Fibroblast of skin of right biceps (primary cell): Measurements from ENCODE around the gene MED23.
A peak's percentile ranks its signal among the peaks of the same experiment; 100 is the strongest.

ENCODE experiments used
- DNase-seq: peaks from one replicate; pipeline ENCODE4 v3.0.0-alpha.2; 2013

MED23 gene

GRCh38 chr6:131641554-131641953, 13.5 kb upstream of the MED23 start:
- DNase-seq, result no peak

GRCh38 chr6:131640576-131640975, 12.5 kb upstream of the MED23 start:
- DNase-seq, result no peak

DNA sequence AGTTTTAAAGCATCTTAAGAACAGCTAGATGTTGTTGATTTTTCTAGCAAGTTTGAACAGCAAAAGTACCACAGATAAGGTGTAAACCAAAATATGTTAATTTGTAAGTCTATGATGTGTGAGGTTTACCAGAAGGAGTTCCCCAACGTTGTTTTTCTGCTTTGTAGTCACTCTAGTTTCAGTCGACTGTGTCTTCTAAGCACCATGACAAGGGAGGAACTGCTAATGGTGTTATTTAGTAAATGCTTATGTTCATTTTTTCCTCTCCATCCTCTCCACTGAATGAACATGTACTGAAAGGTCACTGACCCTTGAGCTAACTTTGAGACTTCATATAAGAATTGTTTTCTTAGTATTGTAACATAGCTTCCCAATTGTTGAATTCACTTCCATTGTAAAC, 12.1 kb upstream of the MED23 start:
- DNase-seq, result no peak

DNA sequence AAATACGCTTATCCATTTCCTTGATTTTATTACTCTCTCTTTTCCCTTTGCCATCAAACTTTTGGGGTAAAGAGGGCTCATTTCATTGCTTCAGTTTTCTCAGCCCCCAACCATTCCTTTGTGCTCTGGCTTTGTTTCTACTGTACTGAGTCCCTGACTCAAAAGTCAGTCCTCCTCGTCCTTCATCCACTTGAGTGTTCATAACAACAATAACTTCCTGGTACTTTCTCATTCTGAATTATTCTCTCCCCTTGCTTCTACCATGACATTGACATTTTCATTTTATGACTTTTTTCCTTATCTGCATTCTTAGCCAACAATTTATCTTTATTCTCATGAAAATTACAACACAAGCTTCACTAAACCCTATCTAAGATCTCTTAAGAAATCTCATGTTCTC, 10.0 kb upstream of the MED23 start:
- DNase-seq, result no peak

DNA sequence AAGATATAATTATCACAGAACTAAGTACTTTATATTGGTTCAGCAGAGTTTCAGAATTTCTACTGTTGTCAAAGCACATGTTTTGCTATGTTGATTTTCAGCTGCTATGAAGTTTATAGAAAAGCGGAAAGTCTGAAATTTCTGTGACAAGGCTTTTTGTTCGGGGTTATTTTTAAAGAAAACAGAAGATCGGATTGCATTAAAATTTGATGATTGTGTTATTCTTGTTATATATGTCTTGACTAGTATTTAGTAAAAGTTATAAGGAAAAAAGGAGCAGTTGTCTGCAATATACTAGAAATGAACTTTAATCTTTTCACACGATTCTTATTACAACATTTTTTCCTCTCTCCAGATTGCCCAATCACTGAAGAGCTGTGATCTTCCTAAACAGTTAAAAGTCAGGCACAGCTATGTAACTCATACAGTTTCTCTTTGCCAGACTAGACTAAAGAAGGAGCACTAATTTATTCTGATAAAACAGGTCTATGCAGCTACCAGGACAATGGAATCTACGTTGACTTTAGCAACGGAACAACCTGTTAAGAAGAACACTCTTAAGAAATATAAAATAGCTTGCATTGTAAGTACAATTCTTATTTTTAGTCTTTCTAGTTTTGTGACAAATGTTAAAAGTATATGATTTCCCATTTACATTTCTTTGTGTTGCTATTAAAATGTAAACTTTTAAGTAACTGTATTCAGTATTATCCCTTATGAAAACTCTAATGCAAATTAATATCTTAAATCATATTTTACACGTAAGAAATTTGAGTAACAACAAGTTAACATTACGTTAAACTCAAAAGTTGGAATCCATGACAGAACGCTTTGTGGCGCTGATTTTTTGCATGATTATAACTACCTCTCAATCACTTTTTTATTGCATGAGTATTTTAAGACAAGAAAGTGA, 9.1 kb upstream of the MED23 start, which contains the start of gene ENPP3:
ENPP3 (plus strand) TSS at position 423 of the 913 bp plus-strand sequence; CDS start at position 506, 83 bp downstream.
- DNase-seq, result no peak

- DNase-seq, result no peak
Measured at GRCh38 chr6:131635384-131636340, 7.6 kb upstream of the MED23 start.

- no peak for DNase-seq
Measured at GRCh38 chr6:131631625-131632289, 3.7 kb upstream of the MED23 start.

DNA sequence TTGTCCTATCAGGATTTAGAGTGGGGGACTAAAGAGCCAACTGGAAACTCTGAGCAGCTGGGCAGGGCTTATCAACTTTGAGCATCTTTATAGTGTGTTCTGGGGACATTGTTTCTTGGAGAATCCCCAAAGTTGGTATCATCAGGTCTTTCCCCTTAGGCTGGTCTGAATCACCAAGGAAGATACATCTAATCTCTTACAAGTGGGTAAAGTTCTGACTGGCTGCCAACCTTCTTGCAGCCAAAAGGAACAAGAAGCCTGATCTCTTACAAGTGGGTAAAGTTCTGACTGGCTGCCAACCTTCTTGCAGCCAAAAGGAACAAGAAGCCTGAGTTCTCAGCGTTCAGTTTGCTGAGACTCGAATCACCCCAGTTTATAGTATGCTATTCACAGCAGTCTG, 1.6 kb upstream of the MED23 start:
- DNase-seq, result no peak

GRCh38 chr6:131628726-131629125, 684 bp upstream of the MED23 start:
- DNase-seq, result no peak

DNA sequence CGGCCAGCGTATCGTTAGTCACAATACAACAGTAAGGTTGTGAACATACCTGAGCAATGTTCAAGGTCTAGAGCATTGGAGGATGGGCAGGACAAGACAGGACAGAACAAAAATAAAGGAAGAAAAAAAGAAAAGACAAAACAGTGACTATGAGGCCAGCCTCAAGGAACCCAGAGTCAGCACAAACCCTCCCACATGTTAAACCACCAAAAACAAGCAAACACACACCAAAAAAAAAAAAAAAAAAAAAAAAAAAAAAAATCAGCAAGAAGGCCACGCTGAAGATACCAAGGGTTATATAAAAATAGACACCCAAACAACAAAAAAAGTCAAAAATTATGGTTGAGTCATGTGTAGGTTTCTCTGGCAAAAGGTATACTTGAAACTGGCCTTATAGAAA, 12.8 kb downstream of the MED23 start:
- DNase-seq, result no peak

DNA sequence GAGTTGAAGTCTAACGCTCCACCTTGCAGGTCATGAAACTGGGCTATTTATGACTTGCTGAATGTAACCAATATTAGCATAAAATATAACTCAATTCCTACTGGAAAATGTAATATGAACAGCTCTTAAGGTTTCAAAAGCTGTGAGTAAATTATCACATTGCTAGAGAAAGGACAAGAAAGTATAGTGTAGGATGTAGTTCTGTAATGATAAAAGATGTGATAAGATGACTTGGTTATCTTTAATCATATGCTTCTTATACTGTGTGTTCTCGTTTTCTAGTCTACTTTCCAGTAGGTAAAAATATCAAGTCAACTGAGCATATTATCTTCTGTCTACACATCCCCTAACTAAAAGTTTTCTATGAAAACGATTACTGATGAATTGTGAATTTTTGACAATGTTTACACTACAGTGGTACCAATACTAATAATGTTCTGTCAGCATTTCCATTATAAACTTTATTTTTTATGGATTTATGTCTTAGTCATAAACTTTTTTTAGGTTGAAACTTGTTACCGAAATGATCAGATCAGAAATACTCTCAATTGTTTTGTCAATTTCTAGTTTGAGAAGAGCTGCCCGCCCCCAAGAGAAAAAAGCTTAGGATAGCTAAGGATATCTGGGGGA, 14.6 kb downstream of the MED23 start:
- no peak for DNase-seq

GRCh38 chr6:131602781-131603312, 25.2 kb downstream of the MED23 start:
- peak; percentile 84 for DNase-seq

DNA sequence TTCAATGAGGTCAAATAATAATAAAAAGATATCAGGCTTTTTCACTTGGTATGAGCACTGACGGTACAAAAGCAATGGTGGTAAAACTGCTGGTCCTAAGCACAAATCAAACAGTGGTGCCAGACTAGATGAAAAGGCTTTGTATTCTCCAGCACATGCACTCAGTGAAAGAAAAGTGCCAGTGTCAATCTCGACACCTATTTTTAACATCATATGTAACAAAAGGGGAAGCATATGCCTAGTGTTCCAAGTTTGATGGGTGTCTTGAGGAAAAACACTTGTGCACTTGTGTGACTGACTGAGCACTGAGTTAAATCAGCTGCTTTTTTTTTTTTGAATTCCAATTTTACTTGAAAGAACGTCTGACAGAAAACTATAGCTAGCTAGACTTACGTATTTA, 27.3 kb downstream of the MED23 start:
- DNase-seq, result no peak

DNA sequence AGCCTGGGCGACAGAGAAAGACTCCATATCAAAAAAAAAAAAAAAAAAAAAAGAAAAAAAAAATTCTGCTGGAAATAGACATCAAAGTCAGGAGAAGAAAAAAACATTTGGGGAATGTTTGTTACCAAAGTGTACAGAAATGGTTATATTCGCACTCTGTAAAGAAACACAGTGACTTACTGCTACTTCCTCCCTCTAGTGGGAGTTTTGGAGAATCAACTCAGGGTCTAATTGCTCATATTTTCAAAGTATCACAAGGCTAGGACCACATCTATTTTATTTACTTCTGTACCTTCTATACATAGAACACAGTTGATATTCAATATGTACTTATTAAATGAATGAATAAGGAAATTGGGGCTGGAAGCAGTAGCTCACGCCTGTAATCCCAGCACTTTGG, 30.6 kb downstream of the MED23 start:
- DNase-seq, result no peak

DNA sequence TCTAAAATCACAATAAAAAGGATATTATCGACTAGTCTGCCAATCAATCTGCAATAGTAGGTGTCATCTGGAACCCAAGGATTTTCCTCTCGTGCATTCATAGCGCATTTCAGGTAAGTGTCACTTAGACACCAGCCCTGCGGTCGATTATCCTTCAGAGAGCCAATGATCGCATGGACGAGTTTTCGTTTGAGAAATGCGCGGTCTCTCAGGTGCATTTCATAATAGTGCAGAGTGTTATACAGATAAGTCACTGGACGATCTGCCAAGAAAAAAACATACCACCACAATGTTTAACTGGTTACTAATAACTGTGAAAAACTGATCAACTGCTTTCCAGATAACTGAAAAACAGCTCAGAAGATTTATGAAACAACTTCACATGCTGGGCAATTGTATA, 34.0 kb downstream of the MED23 start:
- no peak for DNase-seq

DNA sequence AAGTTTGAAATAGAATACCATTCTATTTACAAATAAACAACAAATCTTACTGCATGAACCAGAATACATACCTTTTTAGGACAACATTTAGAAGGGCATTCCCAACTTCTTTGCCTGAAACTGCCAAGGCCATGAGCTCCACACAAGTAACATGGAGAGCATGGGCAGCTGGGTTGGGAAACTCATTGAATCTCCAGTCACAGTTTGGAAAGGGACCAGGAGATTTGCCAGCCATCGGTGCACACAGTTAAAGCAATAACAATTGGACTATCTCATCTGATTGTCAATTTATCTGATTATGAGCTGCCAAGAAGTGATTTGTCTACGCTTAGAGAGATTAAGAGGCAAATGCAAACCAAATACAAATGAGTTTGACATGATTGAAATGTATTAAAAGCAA, 35.1 kb downstream of the MED23 start:
- no peak for DNase-seq

- no peak for DNase-seq
Measured at GRCh38 chr6:131588643-131589042, 39.4 kb downstream of the MED23 start.

DNA sequence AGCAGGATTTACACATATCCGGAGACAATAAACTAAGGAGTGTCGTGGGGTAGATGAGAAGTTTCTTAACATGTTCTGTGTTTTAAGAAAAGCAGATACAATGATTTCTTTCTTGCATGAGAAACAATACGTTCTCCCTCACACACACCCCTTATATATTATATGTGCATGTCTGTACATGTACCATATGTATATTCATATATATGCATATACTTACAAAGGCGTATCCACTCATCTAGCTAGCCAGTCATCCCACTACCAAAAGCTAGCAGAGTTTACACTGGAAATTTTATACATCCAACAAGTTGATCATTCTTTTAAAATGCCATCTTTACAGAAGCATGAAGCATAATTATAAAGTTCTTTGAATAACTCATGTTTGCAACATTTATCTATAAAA, 40.1 kb downstream of the MED23 start:
- DNase-seq, result no peak

GRCh38 chr6:131586543-131586942, 41.5 kb downstream of the MED23 start:
- no peak for DNase-seq

DNA sequence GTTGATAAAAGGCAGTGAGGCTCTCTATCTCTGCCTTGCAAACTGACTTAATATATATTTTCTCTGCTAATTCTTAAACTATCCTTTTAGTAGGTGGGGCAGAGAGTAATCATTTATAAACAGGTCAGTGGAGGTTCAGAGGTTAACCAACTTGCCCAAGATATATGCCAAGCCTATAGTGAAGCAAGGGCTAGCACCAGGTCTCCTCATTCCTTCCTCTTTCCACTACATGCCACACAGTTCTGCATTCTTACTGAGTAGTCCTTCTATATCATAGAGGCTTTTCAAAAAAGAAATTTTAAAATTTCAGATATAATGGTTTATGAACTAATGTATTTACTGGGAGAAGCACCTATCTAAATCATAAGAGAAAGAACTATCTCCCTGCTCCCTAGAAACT, 46.5 kb downstream of the MED23 start:
- DNase-seq, result no peak

DNA sequence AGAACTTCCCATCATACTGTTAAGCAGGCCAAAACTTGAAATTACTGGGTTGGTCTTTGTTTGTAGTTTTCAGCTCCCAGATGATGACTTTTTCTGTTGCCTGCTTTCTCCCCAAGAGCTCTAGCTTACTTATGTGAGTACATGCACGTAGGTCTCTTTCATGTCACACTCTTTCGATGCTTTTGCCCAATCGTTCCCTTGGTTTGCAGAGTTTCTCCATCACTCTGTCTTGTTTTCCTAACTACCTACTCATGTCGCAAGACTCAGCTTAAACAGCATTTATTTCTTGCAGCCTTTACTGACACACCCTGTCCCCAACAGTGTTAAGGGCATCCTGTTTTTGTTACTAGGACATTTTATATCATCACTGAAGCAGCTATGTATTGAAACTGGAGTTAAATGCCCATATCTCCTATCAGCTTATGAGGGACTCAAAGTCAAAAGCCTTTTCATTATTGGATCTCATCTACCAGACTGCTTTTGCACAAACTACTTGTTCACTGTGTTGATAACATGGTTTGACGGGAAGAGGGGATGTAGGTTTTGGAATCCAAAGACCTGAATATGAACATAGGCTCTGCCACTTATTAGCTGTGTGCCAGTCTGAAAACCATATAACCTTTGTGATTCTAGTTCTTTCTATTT, 52.1 kb downstream of the MED23 start:
- DNase-seq, result no peak

GRCh38 chr6:131574686-131575085, 53.4 kb downstream of the MED23 start:
- DNase-seq, result no peak
